GM21576 (cell line): ENCODE measurements around the gene ALKBH5.
A peak's percentile ranks its signal among the peaks of the same experiment; 100 is the strongest.

Experiments
- ATAC-seq: cut with Tn5 transposase; IDR thresholded peaks from one replicate; pipeline ENCODE4 v1.9.1; 2021; ENCODE audit warnings: mild to moderate bottlenecking, moderate library complexity; ENCODE audit not compliant: unreplicated experiment

The ALKBH5 gene

GRCh38 chr17:18257982-18258355 is 74.3 kb downstream of the ALKBH5 start:
- ATAC-seq = peak; percentile 26

GRCh38 chr17:18258356-18259038 is 74.9 kb downstream of the ALKBH5 start, which contains the start of gene FLII:
Gene FLII (minus strand): TSS chr17:18258738. CDS start chr17:18258690, 48 bp downstream.
- peak; percentile 25 for ATAC-seq
